HG03108 (cell line): ENCODE data around the gene NDUFB11.

Experiments used
- ATAC-seq: cut with Tn5 transposase; IDR thresholded peaks from one replicate; pipeline ENCODE4 v1.9.1; 2021; ENCODE audit warnings: moderate library complexity; ENCODE audit not compliant: unreplicated experiment

Gene NDUFB11

GRCh38 chrX:47144626-47145394 lies at the start of gene NDUFB11, which contains the start of gene RBM10:
Gene NDUFB11, minus strand, starts transcription at chrX:47144702. Its CDS starts 23 bp downstream, at chrX:47144679.
Gene RBM10, plus strand, starts transcription at chrX:47145221. Its CDS starts 2,261 bp downstream, at chrX:47147482.
- ATAC-seq, result peak; percentile 81

GRCh38 chrX:47193475-47194193 lies 49.1 kb upstream of the NDUFB11 start, which contains the start of gene UBA1:
Gene UBA1, plus strand, starts transcription at chrX:47193829. Its CDS starts 4,974 bp downstream, at chrX:47198803.
- peak; percentile 54 for ATAC-seq

- ATAC-seq, result no peak
Measured at GRCh38 chrX:47191806-47192401, 47.4 kb upstream of the NDUFB11 start.

GRCh38 chrX:47191331-47191730 lies 46.8 kb upstream of the NDUFB11 start:
- no peak for ATAC-seq

- peak; percentile 53 for ATAC-seq
Measured at GRCh38 chrX:47190445-47191269, 46.2 kb upstream of the NDUFB11 start.

GRCh38 chrX:47189906-47190305 lies 45.4 kb upstream of the NDUFB11 start:
- ATAC-seq, result no peak

GRCh38 chrX:47187106-47187677 lies 42.7 kb upstream of the NDUFB11 start:
- no peak for ATAC-seq

GRCh38 chrX:47186096-47186740 lies 41.7 kb upstream of the NDUFB11 start:
- ATAC-seq, result no peak

- no peak for ATAC-seq
Measured at GRCh38 chrX:47185241-47185640, 40.7 kb upstream of the NDUFB11 start.

GRCh38 chrX:47184486-47184885 lies 40.0 kb upstream of the NDUFB11 start:
- no peak for ATAC-seq

- ATAC-seq, result no peak
Measured at GRCh38 chrX:47182106-47182700, 37.7 kb upstream of the NDUFB11 start.

- ATAC-seq, result no peak
Measured at GRCh38 chrX:47181301-47181700, 36.8 kb upstream of the NDUFB11 start.

GRCh38 chrX:47180346-47180745 lies 35.8 kb upstream of the NDUFB11 start:
- no peak for ATAC-seq

- no peak for ATAC-seq
Measured at GRCh38 chrX:47179928-47180255, 35.4 kb upstream of the NDUFB11 start.

GRCh38 chrX:47179221-47179927 lies 34.9 kb upstream of the NDUFB11 start:
- no peak for ATAC-seq

- ATAC-seq, result no peak
Measured at GRCh38 chrX:47178337-47178736, 33.8 kb upstream of the NDUFB11 start.

GRCh38 chrX:47177079-47177478 lies 32.6 kb upstream of the NDUFB11 start:
- no peak for ATAC-seq

GRCh38 chrX:47176101-47176740 lies 31.7 kb upstream of the NDUFB11 start:
- ATAC-seq, result no peak

- ATAC-seq, result no peak
Measured at GRCh38 chrX:47175588-47175980, 31.1 kb upstream of the NDUFB11 start.
